SU-DHL-6 (cell line): Measurements from ENCODE around the gene ZNF800.

ENCODE experiments used
- H2AFZ ChIP-seq: fragments of 200-600 bp; sonication (generic); 2 replicates; pipeline ENCODE4 v1.6.1; 2014; ENCODE audit warnings: low read depth, mild to moderate bottlenecking, moderate library complexity, mixed read lengths, antibody characterized with exemption, low read length; ENCODE audit not compliant: severe bottlenecking
- H3F3A ChIP-seq: fragments of 200-600 bp; shearing (Covaris generic); 2 replicates; pipeline ENCODE4 v1.6.0; 2016; ENCODE audit warnings: antibody characterized with exemption, mild to moderate bottlenecking; ENCODE audit not compliant: insufficient read depth
- H3K27ac ChIP-seq: fragments of 200-600 bp; sonication (generic); 2 replicates; pipeline ENCODE4 v1.5.1; 2016; ENCODE audit warnings: low read depth, mild to moderate bottlenecking, low read length, moderate library complexity, mixed read lengths
- H3K27me3 ChIP-seq: fragments of 200-600 bp; sonication (generic), shearing (Covaris generic); 2 replicates; pipeline ENCODE4 v1.6.0; 2014; ENCODE audit warnings: mild to moderate bottlenecking, low read length
- H3K36me3 ChIP-seq: fragments of 200-600 bp; sonication (generic); 2 replicates; pipeline ENCODE4 v1.6.1; 2014; ENCODE audit warnings: mild to moderate bottlenecking, low read length, mixed read lengths
- H3K4me2 ChIP-seq: fragments of 300-600, 200-600 bp; shearing (Covaris generic), sonication (generic); 2 replicates; pipeline ENCODE4 v1.6.0; 2014; ENCODE audit warnings: low read length, low read depth, mild to moderate bottlenecking; ENCODE audit not compliant: poor library complexity, severe bottlenecking
- H3K4me3 ChIP-seq: fragments of 200-600 bp; sonication (generic); 2 replicates; pipeline ENCODE4 v1.5.1; 2014; ENCODE audit warnings: antibody characterized with exemption, low read length, mild to moderate bottlenecking, mixed read lengths; ENCODE audit not compliant: insufficient read depth, poor library complexity, severe bottlenecking
- H3K79me2 ChIP-seq: fragments of 200-600 bp; sonication (generic); 2 replicates; pipeline ENCODE4 v1.6.1; 2014; ENCODE audit warnings: mild to moderate bottlenecking, low read length, moderate library complexity; ENCODE audit not compliant: insufficient read depth
- H3K9ac ChIP-seq: fragments of 200-600 bp; sonication (generic); 2 replicates; pipeline ENCODE4 v1.7.0; 2014; ENCODE audit warnings: mild to moderate bottlenecking, low read length
- H3K9me2 ChIP-seq: fragments of 200-600 bp; sonication (generic); replicated peaks from 2 replicates; pipeline ENCODE4 v1.6.1; 2014; ENCODE audit warnings: low read length; ENCODE audit not compliant: insufficient read depth
- H3K9me3 ChIP-seq: fragments of 200-600 bp; sonication (generic); 2 replicates; pipeline ENCODE4 v1.6.1; 2014; ENCODE audit warnings: low read length, mixed read lengths; ENCODE audit not compliant: insufficient read depth
- H4K20me1 ChIP-seq: fragments of 200-600 bp; sonication (generic); 2 replicates; pipeline ENCODE4 v1.6.1; 2014; ENCODE audit warnings: low read depth, mild to moderate bottlenecking, antibody characterized with exemption, low read length, moderate library complexity, mixed read lengths
- EZH2phosphoT487 ChIP-seq: fragments of 200-600 bp; sonication (generic), shearing (Covaris generic); conservative IDR thresholded peaks from 2 replicates; pipeline ENCODE4 v1.6.1; 2018; ENCODE audit warnings: mild to moderate bottlenecking, antibody characterized with exemption, low read length, moderate library complexity, mixed read lengths
- TF ChIP-seq, protein P1 (sequence below): fragments of 200-600 bp; sonication (generic); IDR thresholded peaks from one replicate; pipeline ENCODE4 v1.5.1; 2017; ENCODE audit warnings: antibody characterized with exemption, mild to moderate bottlenecking, low read length, moderate library complexity; ENCODE audit not compliant: insufficient read depth, poor library complexity, severe bottlenecking

Gene ZNF800

DNA sequence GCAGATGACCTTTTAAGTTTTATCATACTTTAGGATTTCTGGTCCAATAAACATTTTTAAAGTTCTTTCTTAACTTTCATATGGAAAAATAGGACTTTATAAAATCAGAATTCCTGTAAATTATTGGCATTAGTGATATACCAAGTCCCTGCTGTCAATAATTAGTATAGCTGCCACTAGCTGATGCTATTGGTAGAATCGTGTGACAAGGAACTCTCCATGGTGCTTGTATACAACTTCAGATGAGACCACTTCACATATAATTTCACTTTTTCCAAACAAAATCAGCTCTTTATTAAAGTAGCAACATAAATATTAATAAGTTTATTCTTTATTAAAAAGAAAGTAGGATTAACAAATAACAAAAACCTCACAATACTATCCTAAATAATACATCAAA is 49.9 kb downstream of the ZNF800 start:
- no peak overlapping the region for H3K4me2 ChIP-seq
- no peaks in the 10 kb centered on the region for H3K27me3 ChIP-seq
- no peak overlapping the region for H3K27ac ChIP-seq
- H3F3A ChIP-seq, result no peaks in the 10 kb centered on the region
- H2AFZ ChIP-seq, result no peak overlapping the region
- H3K36me3 ChIP-seq, result no peaks in the 10 kb centered on the region
- TF ChIP-seq, protein P1, sequence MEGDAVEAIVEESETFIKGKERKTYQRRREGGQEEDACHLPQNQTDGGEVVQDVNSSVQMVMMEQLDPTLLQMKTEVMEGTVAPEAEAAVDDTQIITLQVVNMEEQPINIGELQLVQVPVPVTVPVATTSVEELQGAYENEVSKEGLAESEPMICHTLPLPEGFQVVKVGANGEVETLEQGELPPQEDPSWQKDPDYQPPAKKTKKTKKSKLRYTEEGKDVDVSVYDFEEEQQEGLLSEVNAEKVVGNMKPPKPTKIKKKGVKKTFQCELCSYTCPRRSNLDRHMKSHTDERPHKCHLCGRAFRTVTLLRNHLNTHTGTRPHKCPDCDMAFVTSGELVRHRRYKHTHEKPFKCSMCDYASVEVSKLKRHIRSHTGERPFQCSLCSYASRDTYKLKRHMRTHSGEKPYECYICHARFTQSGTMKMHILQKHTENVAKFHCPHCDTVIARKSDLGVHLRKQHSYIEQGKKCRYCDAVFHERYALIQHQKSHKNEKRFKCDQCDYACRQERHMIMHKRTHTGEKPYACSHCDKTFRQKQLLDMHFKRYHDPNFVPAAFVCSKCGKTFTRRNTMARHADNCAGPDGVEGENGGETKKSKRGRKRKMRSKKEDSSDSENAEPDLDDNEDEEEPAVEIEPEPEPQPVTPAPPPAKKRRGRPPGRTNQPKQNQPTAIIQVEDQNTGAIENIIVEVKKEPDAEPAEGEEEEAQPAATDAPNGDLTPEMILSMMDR, result no peak
- no peak for TF ChIP-seq EZH2phosphoT487
- H4K20me1 ChIP-seq, result no peaks in the 10 kb centered on the region
- no peaks in the 10 kb centered on the region for H3K79me2 ChIP-seq
- H3K9me3 ChIP-seq, result no peaks in the 10 kb centered on the region
- H3K9me2 ChIP-seq, result no peaks in the 10 kb centered on the region
- no peak overlapping the region for H3K4me3 ChIP-seq
- H3K9ac ChIP-seq, result no peak overlapping the region

- Histone ChIP-seq H3K79me2 (no peaks in the 10 kb centered on the region), H3K9me2 (no peaks in the 10 kb centered on the region), H3K27ac (no peak overlapping the region), H3K4me2 (no peak overlapping the region), H3K9me3 (no peaks in the 10 kb centered on the region), H3K36me3 (no peaks in the 10 kb centered on the region), H4K20me1 (no peaks in the 10 kb centered on the region), H3K27me3 (no peaks in the 10 kb centered on the region), H2AFZ (no peak overlapping the region), H3K9ac (no peak overlapping the region), H3F3A (no peaks in the 10 kb centered on the region), H3K4me3 (no peak overlapping the region)
- TF ChIP-seq EZH2phosphoT487, result no peak
- TF ChIP-seq, protein P1, result no peak
Observed at GRCh38 chr7:127338122-127338521, 54.4 kb downstream of the ZNF800 start.

DNA sequence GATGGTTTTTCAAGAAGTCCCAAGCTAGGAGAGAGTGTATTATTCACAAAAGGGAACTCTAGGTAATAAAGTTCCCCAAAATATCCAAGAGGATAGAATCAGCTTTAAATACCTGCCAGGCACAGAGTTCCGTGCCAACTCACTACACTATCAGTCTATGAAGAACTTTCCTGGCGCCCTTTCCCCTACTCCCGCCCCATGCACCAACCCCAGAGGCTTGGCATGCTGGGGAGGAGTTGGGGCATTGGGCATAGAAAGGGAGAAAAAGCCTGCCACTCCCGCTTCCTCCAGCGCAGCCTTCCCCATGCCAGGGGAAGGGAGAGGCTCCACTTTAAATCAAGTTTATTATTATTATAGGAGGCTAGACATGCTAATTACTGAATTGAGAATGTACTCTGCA is 54.9 kb downstream of the ZNF800 start:
- Histone ChIP-seq H3K9ac (no peak overlapping the region), H3K9me2 (no peaks in the 10 kb centered on the region), H4K20me1 (no peaks in the 10 kb centered on the region), H3K9me3 (no peaks in the 10 kb centered on the region), H3K27me3 (no peaks in the 10 kb centered on the region), H3K4me3 (no peak overlapping the region), H3K36me3 (no peaks in the 10 kb centered on the region), H2AFZ (no peak overlapping the region), H3K4me2 (no peak overlapping the region), H3K27ac (no peak overlapping the region), H3K79me2 (no peaks in the 10 kb centered on the region), H3F3A (no peaks in the 10 kb centered on the region)
- TF ChIP-seq EZH2phosphoT487, result no peak
- TF ChIP-seq, protein P1, result no peak

- no peaks in the 10 kb centered on the region for H3K9me2 ChIP-seq
- no peak overlapping the region for H2AFZ ChIP-seq
- H4K20me1 ChIP-seq, result no peaks in the 10 kb centered on the region
- no peak overlapping the region for H3K27ac ChIP-seq
- H3K79me2 ChIP-seq, result no peaks in the 10 kb centered on the region
- no peaks in the 10 kb centered on the region for H3K27me3 ChIP-seq
- no peaks in the 10 kb centered on the region for H3F3A ChIP-seq
- no peaks in the 10 kb centered on the region for H3K9me3 ChIP-seq
- H3K36me3 ChIP-seq, result no peaks in the 10 kb centered on the region
- H3K9ac ChIP-seq, result no peak overlapping the region
- H3K4me2 ChIP-seq, result no peak overlapping the region
- no peak overlapping the region for H3K4me3 ChIP-seq
- no peak for TF ChIP-seq EZH2phosphoT487
- TF ChIP-seq, protein P1, result no peak
Observed at GRCh38 chr7:127336458-127336857, 56.0 kb downstream of the ZNF800 start.
